ENCODE measurements around the gene MDP1. TPM values are rescaled to one million over a fixed set of nuclear protein-coding genes. Genes with fewer than 3 reads are reported as not detected.

MDP1 gene
- total RNA-seq, 1 donor from 2014 or later, result 21.1 TPM

DNA sequence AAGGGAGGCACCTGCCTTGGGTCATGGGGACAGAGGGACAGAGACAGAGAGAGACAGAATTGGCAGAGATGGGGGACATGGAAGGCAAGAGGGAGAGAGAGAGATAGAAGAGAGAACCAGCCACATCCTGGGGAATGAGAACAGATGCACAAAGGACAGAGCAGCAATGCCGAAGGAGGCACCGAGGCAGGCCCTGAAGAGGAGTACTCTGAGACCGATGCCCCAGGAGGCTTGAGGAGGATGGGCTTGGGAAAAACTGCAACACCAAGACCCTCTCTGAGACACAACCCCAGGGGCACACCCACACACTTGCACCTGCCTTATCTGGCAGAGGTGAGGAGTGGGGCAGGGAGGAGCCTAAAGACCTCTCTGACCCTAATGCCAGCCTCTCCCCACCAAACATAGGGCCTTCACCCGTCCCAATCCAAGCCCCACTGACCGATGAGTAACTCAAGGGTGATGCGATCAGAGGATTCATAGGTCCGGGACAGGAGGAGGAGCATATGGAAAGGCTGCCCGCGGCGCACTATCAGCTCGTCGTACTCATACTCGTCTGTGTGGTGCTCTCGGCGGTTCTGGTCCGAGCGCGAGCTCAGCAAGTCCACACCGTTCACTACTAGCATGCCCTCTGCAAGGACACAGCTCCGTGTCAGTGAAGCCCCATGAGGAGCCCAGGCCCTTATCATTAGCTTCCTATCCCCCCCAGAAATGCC is 45.5 kb upstream of the MDP1 start:
- FAIRE-seq, result no peak
- Histone ChIP-seq H3K27me3 (ENCODE audit: control insufficient read depth, insufficient read depth, low read length) (no peaks in the 10 kb centered on the region), H3K4me3 (ENCODE audit: low read depth, low read length) (peak overlapping the region; percentile 29), H3K36me3 (ENCODE audit: control insufficient read depth, insufficient read depth, low read length) (peaks cover 22% of the 10 kb centered on the region)
- TF ChIP-seq, protein P1, sequence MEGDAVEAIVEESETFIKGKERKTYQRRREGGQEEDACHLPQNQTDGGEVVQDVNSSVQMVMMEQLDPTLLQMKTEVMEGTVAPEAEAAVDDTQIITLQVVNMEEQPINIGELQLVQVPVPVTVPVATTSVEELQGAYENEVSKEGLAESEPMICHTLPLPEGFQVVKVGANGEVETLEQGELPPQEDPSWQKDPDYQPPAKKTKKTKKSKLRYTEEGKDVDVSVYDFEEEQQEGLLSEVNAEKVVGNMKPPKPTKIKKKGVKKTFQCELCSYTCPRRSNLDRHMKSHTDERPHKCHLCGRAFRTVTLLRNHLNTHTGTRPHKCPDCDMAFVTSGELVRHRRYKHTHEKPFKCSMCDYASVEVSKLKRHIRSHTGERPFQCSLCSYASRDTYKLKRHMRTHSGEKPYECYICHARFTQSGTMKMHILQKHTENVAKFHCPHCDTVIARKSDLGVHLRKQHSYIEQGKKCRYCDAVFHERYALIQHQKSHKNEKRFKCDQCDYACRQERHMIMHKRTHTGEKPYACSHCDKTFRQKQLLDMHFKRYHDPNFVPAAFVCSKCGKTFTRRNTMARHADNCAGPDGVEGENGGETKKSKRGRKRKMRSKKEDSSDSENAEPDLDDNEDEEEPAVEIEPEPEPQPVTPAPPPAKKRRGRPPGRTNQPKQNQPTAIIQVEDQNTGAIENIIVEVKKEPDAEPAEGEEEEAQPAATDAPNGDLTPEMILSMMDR (IDR thresholded peaks at IDR 0.05; ENCODE audit: insufficient read depth, low read length, severe bottlenecking), result no peak
- no peak for DNase-seq (ENCODE audit: low read depth)

DNA sequence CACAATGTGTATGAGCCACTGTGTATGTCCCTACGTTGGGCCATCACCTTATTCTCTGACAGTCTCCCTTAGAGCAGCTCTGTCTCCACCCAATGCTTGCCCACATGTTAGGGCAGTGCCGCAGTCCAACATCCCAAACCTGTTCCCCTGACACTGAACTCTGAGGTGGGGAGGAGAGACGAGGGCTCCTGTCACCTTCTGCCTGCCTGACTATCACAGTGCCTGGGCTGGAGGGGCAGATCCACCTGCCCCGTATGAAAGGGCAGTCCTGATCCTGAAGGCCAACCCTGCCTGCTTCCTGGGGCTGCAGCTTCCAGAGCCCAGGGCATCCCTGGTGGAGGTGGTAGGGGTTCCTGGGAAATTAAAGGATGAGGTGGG is 44.9 kb upstream of the MDP1 start:
- H3K4me3 ChIP-seq (ENCODE audit: low read depth, low read length), result peak overlapping the region; percentile 29
- FAIRE-seq (no peak), DNase-seq (ENCODE audit: low read depth) (no peak)
- no peaks in the 10 kb centered on the region for H3K27me3 ChIP-seq (ENCODE audit: control insufficient read depth, insufficient read depth, low read length)
- peaks cover 20% of the 10 kb centered on the region for H3K36me3 ChIP-seq (ENCODE audit: control insufficient read depth, insufficient read depth, low read length)
- TF ChIP-seq, protein P1 (IDR thresholded peaks at IDR 0.05; ENCODE audit: insufficient read depth, low read length, severe bottlenecking), result no peak

DNA sequence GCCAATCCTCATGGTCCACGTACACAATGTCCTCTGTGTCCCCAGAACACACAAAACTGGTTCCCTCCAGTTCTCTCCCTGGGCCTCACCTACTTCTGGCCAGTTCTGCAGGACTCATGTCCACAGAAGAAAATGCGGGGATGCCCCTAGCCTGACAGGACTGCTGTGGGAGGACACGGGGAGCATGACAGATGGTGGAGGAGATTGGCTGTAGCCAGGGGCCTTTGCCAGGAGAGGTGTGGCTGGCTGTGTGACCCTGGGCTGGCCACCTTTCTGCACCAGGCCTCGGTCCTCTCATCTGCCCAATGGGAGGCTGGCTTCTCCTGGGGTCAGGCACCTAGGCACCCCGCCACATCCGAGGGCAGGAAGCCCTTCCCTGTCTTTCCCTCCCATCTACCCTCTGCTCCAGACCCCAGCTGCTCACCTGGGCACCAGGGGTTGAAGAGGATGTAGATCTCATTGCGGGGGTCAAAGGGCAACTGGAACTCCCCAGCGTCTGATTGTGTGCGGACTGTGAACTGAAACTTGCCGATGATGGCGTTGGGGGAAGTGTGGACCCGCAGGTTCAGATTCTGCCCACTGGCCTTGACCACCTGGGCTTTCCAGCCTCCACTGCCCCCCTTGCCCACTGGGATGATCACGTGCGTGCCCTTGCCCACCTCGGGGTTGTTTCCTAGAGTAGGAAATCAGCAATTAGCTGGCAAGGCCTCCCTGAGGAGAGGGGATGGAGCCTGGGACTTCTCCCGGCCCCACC is 44.3 kb upstream of the MDP1 start:
- DNase-seq (ENCODE audit: low read depth) (no peak), FAIRE-seq (no peak)
- no peaks in the 10 kb centered on the region for H3K27me3 ChIP-seq (ENCODE audit: control insufficient read depth, insufficient read depth, low read length)
- no peak overlapping the region for H3K4me3 ChIP-seq (ENCODE audit: low read depth, low read length)
- TF ChIP-seq, protein P1 (IDR thresholded peaks at IDR 0.05; ENCODE audit: insufficient read depth, low read length, severe bottlenecking), result no peak
- peaks cover 25% of the 10 kb centered on the region for H3K36me3 ChIP-seq (ENCODE audit: control insufficient read depth, insufficient read depth, low read length)

DNA sequence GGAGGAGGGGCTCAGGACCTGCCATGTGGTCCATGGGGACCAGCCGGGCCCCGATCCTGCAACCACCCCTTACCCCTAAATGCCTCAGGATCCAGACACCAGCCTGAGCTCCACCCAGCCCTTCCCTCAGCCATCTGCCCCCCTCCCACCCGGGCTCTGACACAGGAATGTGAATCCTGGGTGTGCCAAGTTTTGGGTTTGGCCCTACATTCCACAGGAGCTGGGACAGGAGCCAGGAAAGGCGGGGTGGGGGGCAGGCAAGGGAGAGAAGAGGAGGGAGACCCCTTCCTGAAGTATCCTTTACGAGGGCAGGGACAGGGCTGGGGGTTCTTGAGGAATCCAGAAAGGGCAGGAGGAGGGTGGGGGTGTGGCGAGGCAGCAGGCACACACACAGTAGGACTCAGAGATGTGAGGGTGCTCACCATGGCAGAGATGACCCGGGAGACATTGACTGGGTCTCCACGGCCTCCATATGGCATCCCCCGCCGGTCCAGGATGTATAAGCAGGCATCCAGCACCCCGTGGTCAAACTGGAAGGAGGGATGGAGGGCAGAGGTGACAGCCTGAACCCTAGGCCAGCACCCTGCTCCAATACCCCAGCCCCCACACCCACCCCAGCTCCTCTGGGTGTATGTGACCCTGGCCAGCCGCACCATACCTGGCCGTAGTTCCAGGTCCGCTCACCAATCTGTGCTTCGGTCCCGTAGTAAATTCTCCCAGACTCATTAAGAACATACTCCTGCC is 43.6 kb upstream of the MDP1 start:
- peaks cover 32% of the 10 kb centered on the region for H3K36me3 ChIP-seq (ENCODE audit: control insufficient read depth, insufficient read depth, low read length)
- H3K4me3 ChIP-seq (ENCODE audit: low read depth, low read length), result no peak overlapping the region
- DNase-seq (ENCODE audit: low read depth) (peak; percentile 48), FAIRE-seq (no peak)
- no peaks in the 10 kb centered on the region for H3K27me3 ChIP-seq (ENCODE audit: control insufficient read depth, insufficient read depth, low read length)
- TF ChIP-seq, protein P1 (IDR thresholded peaks at IDR 0.05; ENCODE audit: insufficient read depth, low read length, severe bottlenecking), result no peak

DNA sequence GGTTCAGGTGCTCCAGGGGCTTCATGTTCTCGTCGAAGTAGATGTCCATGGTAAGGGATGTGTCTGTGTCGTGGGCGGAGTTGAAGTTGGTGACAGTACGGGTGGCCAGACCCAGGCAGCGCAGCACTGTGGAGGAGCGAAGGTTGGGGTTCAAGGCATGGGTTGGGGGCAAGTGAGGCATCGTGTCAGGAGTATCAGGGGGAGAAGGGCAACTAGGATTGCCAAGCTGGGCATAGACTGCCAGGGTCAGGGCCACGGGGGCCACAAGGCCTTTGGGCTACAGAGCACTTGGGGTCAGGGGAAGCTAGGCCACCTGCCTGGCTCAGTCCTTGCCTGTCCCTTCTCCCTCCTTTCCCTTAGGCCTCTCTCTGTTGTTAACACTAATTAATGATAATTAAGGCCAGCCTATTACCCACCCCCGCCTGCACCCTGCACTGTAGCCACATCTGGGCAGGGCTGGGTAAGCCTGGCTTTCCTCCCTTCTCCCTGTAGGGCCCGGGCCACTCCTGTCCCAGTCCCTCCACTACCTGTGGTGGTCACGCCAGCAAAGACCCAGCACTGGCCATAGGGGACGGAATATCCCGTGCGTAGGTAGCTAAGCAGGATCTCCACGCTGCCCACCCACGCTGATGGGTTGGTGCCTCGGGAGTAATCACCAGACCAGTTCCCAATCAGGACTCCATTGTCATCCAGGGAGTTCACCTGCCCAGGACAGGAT is 42.8 kb upstream of the MDP1 start:
- DNase-seq (ENCODE audit: low read depth), result no peak
- H3K4me3 ChIP-seq (ENCODE audit: low read depth, low read length), result no peak overlapping the region
- FAIRE-seq, result no peak
- TF ChIP-seq, protein P1 (IDR thresholded peaks at IDR 0.05; ENCODE audit: insufficient read depth, low read length, severe bottlenecking), result no peak
- H3K27me3 ChIP-seq (ENCODE audit: control insufficient read depth, insufficient read depth, low read length), result no peaks in the 10 kb centered on the region
- peaks cover 38% of the 10 kb centered on the region for H3K36me3 ChIP-seq (ENCODE audit: control insufficient read depth, insufficient read depth, low read length)
